ENCODE results near the gene PLPP3.

The PLPP3 gene

GRCh38 chr1:56564615-56565014 lies 14.7 kb downstream of the PLPP3 start:
- no peak overlapping the region for H3K4me3 ChIP-seq (ENCODE audit: low read length)
- TF ChIP-seq, protein P1, sequence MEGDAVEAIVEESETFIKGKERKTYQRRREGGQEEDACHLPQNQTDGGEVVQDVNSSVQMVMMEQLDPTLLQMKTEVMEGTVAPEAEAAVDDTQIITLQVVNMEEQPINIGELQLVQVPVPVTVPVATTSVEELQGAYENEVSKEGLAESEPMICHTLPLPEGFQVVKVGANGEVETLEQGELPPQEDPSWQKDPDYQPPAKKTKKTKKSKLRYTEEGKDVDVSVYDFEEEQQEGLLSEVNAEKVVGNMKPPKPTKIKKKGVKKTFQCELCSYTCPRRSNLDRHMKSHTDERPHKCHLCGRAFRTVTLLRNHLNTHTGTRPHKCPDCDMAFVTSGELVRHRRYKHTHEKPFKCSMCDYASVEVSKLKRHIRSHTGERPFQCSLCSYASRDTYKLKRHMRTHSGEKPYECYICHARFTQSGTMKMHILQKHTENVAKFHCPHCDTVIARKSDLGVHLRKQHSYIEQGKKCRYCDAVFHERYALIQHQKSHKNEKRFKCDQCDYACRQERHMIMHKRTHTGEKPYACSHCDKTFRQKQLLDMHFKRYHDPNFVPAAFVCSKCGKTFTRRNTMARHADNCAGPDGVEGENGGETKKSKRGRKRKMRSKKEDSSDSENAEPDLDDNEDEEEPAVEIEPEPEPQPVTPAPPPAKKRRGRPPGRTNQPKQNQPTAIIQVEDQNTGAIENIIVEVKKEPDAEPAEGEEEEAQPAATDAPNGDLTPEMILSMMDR (conservative IDR thresholded peaks at IDR 0.05; ENCODE audit: low read depth, low read length), result no peak
- no peak for DNase-seq (ENCODE audit: low read depth)

- TF ChIP-seq, protein P1 (conservative IDR thresholded peaks at IDR 0.05; ENCODE audit: low read depth, low read length), result no peak
- H3K4me3 ChIP-seq (ENCODE audit: low read length), result no peak overlapping the region
- no peak for DNase-seq (ENCODE audit: low read depth)
Measured at GRCh38 chr1:56563568-56563967, 15.8 kb downstream of the PLPP3 start.

DNA sequence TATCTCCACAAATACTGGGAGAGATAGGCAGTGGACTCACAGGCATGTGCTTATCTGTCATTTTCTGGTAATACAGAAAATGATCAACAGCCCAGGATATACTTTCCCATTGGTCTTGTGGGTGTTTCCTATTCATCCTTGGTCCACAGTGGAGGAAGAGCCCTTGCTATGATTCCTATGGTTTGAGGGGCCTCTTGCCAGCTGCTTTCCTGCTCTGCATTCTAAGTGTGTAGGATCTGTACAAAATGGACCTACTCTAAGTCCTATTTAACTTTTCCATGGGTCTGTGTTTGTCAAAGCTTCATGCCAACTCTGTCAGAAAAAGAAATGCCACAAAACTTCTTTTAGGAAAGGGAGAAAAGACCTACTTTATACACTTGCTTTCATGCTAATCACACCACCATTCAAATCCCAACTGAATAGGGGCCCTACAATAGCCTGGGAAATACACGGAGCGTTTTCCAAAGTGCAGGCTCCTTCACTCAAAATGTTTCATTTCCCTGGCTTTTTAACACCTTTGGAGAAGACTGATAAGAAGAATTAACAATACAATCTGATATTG lies 16.4 kb downstream of the PLPP3 start:
- DNase-seq (ENCODE audit: low read depth), result no peak
- H3K4me3 ChIP-seq (ENCODE audit: low read length), result no peak overlapping the region

GRCh38 chr1:56561227-56562019 lies 17.9 kb downstream of the PLPP3 start:
- TF ChIP-seq, protein P1 (conservative IDR thresholded peaks at IDR 0.05; ENCODE audit: low read depth, low read length), result no peak
- H3K4me3 ChIP-seq (ENCODE audit: low read length), result no peak overlapping the region
- no peak for DNase-seq (ENCODE audit: low read depth)

More for the DNA sequence above, 16.4 kb downstream of the PLPP3 start:
- TF ChIP-seq, protein P1 (conservative IDR thresholded peaks at IDR 0.05; ENCODE audit: low read depth, low read length), result no peak

DNA sequence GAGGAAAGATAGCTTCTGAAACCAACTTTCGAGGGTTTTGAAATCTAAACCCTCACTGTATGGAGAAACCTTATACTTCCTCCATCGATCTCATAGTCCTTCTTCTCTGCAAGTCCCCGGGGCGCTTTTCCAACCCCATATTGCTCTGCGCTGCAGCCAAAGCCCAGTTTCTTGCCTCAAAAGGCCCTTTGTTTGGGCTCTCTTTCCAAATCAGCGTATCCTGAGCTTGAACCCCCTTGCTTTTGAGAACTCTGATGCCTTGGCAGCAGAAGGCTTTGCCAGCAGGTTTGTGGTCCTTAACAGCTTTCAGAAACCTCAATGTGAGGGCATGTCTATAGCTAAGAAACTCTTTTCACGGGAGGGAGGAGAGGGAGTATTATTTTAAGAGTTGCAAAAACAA lies 21.6 kb downstream of the PLPP3 start:
- no peak for DNase-seq (ENCODE audit: low read depth)

DNA sequence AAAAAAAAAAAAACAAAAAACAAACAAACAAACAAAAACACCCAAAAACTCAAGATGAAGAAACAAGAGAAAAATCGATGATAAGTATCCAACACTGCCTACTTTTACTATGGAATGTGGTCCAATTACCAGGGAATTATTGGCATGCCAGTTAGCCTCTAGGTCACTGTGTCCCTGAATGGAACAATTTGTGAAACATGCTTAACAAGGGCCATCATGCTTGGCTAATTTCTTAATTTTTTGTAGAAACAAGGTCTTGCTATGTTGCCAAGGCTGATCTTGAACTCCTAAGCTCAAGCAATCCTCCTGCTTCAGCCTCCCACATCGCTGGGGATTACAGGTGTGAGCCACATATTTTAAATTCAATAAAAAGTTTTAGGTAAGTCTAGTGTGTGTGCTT lies 23.9 kb downstream of the PLPP3 start:
- TF ChIP-seq, protein P1 (conservative IDR thresholded peaks at IDR 0.05; ENCODE audit: low read depth, low read length), result no peak
- DNase-seq (ENCODE audit: low read depth), result no peak
- no peak overlapping the region for H3K4me3 ChIP-seq (ENCODE audit: low read length)

More for the DNA sequence above, 21.6 kb downstream of the PLPP3 start:
- TF ChIP-seq, protein P1 (conservative IDR thresholded peaks at IDR 0.05; ENCODE audit: low read depth, low read length), result no peak
- H3K4me3 ChIP-seq (ENCODE audit: low read length), result no peak overlapping the region

DNA sequence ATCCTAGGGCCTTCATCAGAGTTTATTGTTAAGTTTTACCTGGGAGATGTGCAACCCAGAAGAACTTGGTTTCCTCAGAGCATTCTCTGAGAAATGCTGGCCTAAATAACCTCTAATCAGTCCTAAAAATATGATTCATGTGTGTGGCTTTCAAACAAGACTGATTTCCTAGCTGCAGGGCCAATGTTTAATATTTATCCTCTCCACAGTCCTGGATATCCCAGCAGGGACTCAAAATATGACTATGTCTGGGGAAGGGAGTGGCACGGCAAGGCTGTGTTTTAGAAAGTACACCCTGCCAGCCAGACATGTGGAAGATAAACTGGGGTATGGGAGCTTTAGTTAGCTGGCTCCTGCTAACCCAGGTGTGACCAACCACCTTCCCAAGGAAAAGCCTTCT lies 26.3 kb downstream of the PLPP3 start:
- DNase-seq (ENCODE audit: low read depth), result no peak

More for the DNA sequence above, 26.3 kb downstream of the PLPP3 start:
- no peak overlapping the region for H3K4me3 ChIP-seq (ENCODE audit: low read length)
- TF ChIP-seq, protein P1 (conservative IDR thresholded peaks at IDR 0.05; ENCODE audit: low read depth, low read length), result no peak
